Gastroesophageal sphincter (tissue), 3 donors: ENCODE data around the gene PCSK5.

Experiments used
- POLR2A ChIP-seq, 2 donors: fragments of 450-650 bp; IDR thresholded peaks; one replicate each; pipeline ENCODE4 v1.6.1; 2017; ENCODE audit warnings: antibody characterized with exemption in 2 of 2, mild to moderate bottlenecking in 2 of 2, moderate library complexity in 1 of 2
- TF ChIP-seq, protein P1 (sequence below), 4 experiments: fragments of 200-600 bp in 2 of 4; fragments of 450-650 bp in 2 of 4; sonication (generic) in 1 of 4; IDR thresholded peaks; one replicate each; pipeline ENCODE4 v1.5.1; 2017 to 2019; ENCODE audit warnings: antibody characterized with exemption in 4 of 4, mild to moderate bottlenecking in 2 of 4, moderate library complexity in 2 of 4

DNA sequence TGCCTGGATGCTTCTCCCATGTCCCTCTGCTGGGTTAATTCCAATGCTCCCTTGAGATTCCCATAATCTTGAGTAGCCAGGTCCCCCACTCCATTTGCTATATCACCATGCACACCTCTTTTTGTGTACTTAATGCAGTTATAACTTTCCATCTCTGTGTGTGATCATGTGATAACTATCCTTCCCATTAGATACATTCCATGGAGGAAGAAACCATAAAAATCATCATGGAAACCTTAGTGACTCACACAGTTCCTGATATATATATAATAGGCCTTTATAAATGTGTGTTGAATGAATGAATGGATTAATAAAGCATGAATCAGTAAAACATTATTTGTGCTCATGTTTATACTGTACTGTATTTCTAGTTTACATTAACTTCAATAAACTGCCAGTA lies 104.6 kb downstream of the PCSK5 start:
- TF ChIP-seq POLR2A (IDR thresholded peaks at IDR 0.05) = no peak
- TF ChIP-seq, protein P1, sequence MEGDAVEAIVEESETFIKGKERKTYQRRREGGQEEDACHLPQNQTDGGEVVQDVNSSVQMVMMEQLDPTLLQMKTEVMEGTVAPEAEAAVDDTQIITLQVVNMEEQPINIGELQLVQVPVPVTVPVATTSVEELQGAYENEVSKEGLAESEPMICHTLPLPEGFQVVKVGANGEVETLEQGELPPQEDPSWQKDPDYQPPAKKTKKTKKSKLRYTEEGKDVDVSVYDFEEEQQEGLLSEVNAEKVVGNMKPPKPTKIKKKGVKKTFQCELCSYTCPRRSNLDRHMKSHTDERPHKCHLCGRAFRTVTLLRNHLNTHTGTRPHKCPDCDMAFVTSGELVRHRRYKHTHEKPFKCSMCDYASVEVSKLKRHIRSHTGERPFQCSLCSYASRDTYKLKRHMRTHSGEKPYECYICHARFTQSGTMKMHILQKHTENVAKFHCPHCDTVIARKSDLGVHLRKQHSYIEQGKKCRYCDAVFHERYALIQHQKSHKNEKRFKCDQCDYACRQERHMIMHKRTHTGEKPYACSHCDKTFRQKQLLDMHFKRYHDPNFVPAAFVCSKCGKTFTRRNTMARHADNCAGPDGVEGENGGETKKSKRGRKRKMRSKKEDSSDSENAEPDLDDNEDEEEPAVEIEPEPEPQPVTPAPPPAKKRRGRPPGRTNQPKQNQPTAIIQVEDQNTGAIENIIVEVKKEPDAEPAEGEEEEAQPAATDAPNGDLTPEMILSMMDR (IDR thresholded peaks at IDR 0.05) = no peak
